HEK293T (cell line): ENCODE data around the gene MAP3K21.
A peak's percentile ranks its signal among the peaks of the same experiment; 100 is the strongest.

Experiments
- CTCF ChIA-PET: fragments of 350-600 bp; formaldehyde crosslinking; extraction: SDS; loops from one replicate; lab custom pipeline; 2021; ENCODE audit warnings: antibody characterized with exemption, inconsistent platforms; lab: Yijun Ruan, JAX
- POLR2A ChIA-PET: fragments of 350-600 bp; formaldehyde crosslinking; extraction: SDS; loops from one replicate; lab custom pipeline; 2020; ENCODE audit warnings: antibody characterized with exemption, inconsistent platforms; lab: Yijun Ruan, JAX
- DNase-seq: peaks from one replicate; pipeline ENCODE4 v3.0.0; 2012; ENCODE audit warnings: mixed read lengths; ENCODE audit errors: extremely low spot score
- ARNT ChIP-seq: fragments of 450-650 bp; IDR thresholded peaks from 2 replicates; pipeline ENCODE4 v1.6.1; 2017; ENCODE audit warnings: mild to moderate bottlenecking
- BHLHE40 ChIP-seq: fragments of 450-650 bp; IDR thresholded peaks from 2 replicates; pipeline ENCODE4 v1.6.1; 2016; ENCODE audit warnings: mild to moderate bottlenecking, moderate library complexity, borderline replicate concordance
- CTBP1 ChIP-seq: fragments of 450-650 bp; IDR thresholded peaks from 2 replicates; pipeline ENCODE4 v1.6.1; 2016; ENCODE audit warnings: borderline replicate concordance
- ELF4 ChIP-seq: fragments of 450-650 bp; IDR thresholded peaks from 2 replicates; pipeline ENCODE4 v1.6.1; 2017; ENCODE audit warnings: antibody characterized with exemption
- FOXA1 ChIP-seq: fragments of 450-650 bp; IDR thresholded peaks from 2 replicates; pipeline ENCODE4 v1.6.1; 2016; ENCODE audit warnings: mild to moderate bottlenecking
- FOXK2 ChIP-seq: fragments of 450-650 bp; IDR thresholded peaks from 2 replicates; pipeline ENCODE4 v1.6.1; 2016; ENCODE audit warnings: mild to moderate bottlenecking
- FOXM1 ChIP-seq: fragments of 450-650 bp; IDR thresholded peaks from 2 replicates; pipeline ENCODE4 v1.6.1; 2017; ENCODE audit warnings: mild to moderate bottlenecking, borderline replicate concordance
- HDGF ChIP-seq: fragments of 450-650 bp; IDR thresholded peaks from 2 replicates; pipeline ENCODE4 v1.6.1; 2017; ENCODE audit warnings: antibody characterized with exemption, borderline replicate concordance
- L3MBTL2 ChIP-seq: fragments of 450-650 bp; conservative IDR thresholded peaks from 2 replicates; pipeline ENCODE4 v1.6.1; 2016; ENCODE audit warnings: mild to moderate bottlenecking
- LEF1 ChIP-seq: fragments of 450-650 bp; IDR thresholded peaks from 2 replicates; pipeline ENCODE4 v1.6.1; 2017; ENCODE audit warnings: mild to moderate bottlenecking, borderline replicate concordance
- NFRKB ChIP-seq: fragments of 450-650 bp; IDR thresholded peaks from 2 replicates; pipeline ENCODE4 v1.6.1; 2016; ENCODE audit warnings: mild to moderate bottlenecking, moderate library complexity
- PKNOX1 ChIP-seq: fragments of 450-650 bp; IDR thresholded peaks from 2 replicates; pipeline ENCODE4 v1.6.1; 2016
- SP1 ChIP-seq: fragments of 450-650 bp; IDR thresholded peaks from 2 replicates; pipeline ENCODE4 v1.6.1; 2017
- SUZ12 ChIP-seq: fragments of 450-650 bp; IDR thresholded peaks from 2 replicates; pipeline ENCODE4 v1.6.1; 2016; ENCODE audit warnings: mild to moderate bottlenecking
- TARDBP ChIP-seq: fragments of 450-650 bp; IDR thresholded peaks from 2 replicates; pipeline ENCODE4 v1.6.1; 2016
- ZNF384 ChIP-seq: fragments of 450-650 bp; IDR thresholded peaks from 2 replicates; pipeline ENCODE4 v1.6.1; 2016

MAP3K21 gene

GRCh38 chr1:233290396-233291034 lies 37.0 kb upstream of the MAP3K21 start:
- no peak for TF ChIP-seq FOXK2
- no peak for TF ChIP-seq NFRKB
- TF ChIP-seq PKNOX1: no peak
- no peak for TF ChIP-seq ELF4
- DNase-seq: no peak
- POLR2A ChIA-PET: no interaction called here
- CTCF ChIA-PET: no interaction called here

- no peak for DNase-seq
- TF ChIP-seq HDGF (no peak), NFRKB (no peak), ZNF384 (no peak), PKNOX1 (no peak), FOXM1 (no peak), SP1 (no peak)
- CTCF ChIA-PET: interaction anchor here (1.0 kb wide), 1 partner anchor 59 kb away, joined by 3 read pairs; no protein-coding TSS in a partner anchor
- POLR2A ChIA-PET: no interaction called here
Measured at GRCh38 chr1:233293556-233294446, 33.7 kb upstream of the MAP3K21 start.

- ChIA-PET CTCF (no interaction called here), POLR2A (no interaction called here)
- no peak for TF ChIP-seq SUZ12
- TF ChIP-seq BHLHE40: no peak
- TF ChIP-seq SP1: no peak
- no peak for TF ChIP-seq HDGF
- TF ChIP-seq FOXM1: no peak
- no peak for TF ChIP-seq L3MBTL2
- TF ChIP-seq ARNT: no peak
- TF ChIP-seq TARDBP: no peak
- no peak for TF ChIP-seq CTBP1
- no peak for TF ChIP-seq ZNF384
- no peak for TF ChIP-seq NFRKB
- TF ChIP-seq PKNOX1: no peak
- no peak for TF ChIP-seq ELF4
- TF ChIP-seq FOXK2: no peak
- TF ChIP-seq LEF1: no peak
- TF ChIP-seq FOXA1: no peak
- peak; percentile 49 for DNase-seq
Measured at GRCh38 chr1:233294913-233295236, 32.6 kb upstream of the MAP3K21 start.

- TF ChIP-seq L3MBTL2: 0 out of 2 replicates have a peak, but pooled peaks have one; percentile 12
- no peak for TF ChIP-seq SUZ12
- TF ChIP-seq BHLHE40: no peak
- TF ChIP-seq PKNOX1: no peak
- no peak for TF ChIP-seq FOXK2
- no peak for TF ChIP-seq SP1
- peak; percentile 80 for TF ChIP-seq CTBP1
- TF ChIP-seq FOXA1: no peak
- no peak for TF ChIP-seq ELF4
- TF ChIP-seq HDGF: no peak
- TF ChIP-seq FOXM1: no peak
- peak; percentile 94 for TF ChIP-seq ZNF384
- no peak for TF ChIP-seq TARDBP
- no peak for TF ChIP-seq NFRKB
- peak; percentile 40; the same call in 1 of the 2 replicates for TF ChIP-seq LEF1
- DNase-seq: peak; percentile 93
- ChIA-PET POLR2A (no interaction called here), CTCF (no interaction called here)
Measured at GRCh38 chr1:233295237-233295974, 32.1 kb upstream of the MAP3K21 start, which contains the start of gene PCNX2. Gene PCNX2, minus strand, starts transcription at chr1:233295725. Its CDS starts 247 bp downstream, at chr1:233295478.

GRCh38 chr1:233295975-233296322 lies 31.6 kb upstream of the MAP3K21 start:
- DNase-seq: no peak
- TF ChIP-seq SUZ12 (no peak), FOXK2 (no peak), BHLHE40 (no peak), FOXM1 (no peak), ELF4 (no peak), LEF1 (no peak)
- CTCF ChIA-PET: no interaction called here
- POLR2A ChIA-PET: no interaction called here
